Activated CD4-positive, alpha-beta T cell treated with anti-CD3 and anti-CD28 coated beads for 4 hours (primary cell): ENCODE measurements around the gene IZUMO1.
"Not testable (repeated sequence)": the region's sequence is repeated elsewhere in the genome, so short reads cannot be mapped to it uniquely, and the experiment has no call there.

Experiments
- DNase-seq, 2 donors: peaks; one replicate each; pipeline ENCODE4 v3.0.0-alpha.2; 2020

The IZUMO1 gene

GRCh38 chr19:48735031-48735615 lies 11.6 kb downstream of the IZUMO1 start:
- DNase-seq = no peak

- no peak for DNase-seq
Measured at GRCh38 chr19:48734625-48735024, 12.1 kb downstream of the IZUMO1 start.

GRCh38 chr19:48731452-48731851 lies 15.3 kb downstream of the IZUMO1 start:
- DNase-seq = no peak

- DNase-seq = no peak
Measured at GRCh38 chr19:48728911-48729664, 17.6 kb downstream of the IZUMO1 start.

- no peak for DNase-seq
Measured at GRCh38 chr19:48726556-48726955, 20.2 kb downstream of the IZUMO1 start.

- DNase-seq = no peak
Measured at GRCh38 chr19:48724796-48725753, 21.6 kb downstream of the IZUMO1 start.

GRCh38 chr19:48722196-48722708 lies 24.5 kb downstream of the IZUMO1 start:
- no peak for DNase-seq

- peak; percentile 85 to 88 for DNase-seq
Measured at GRCh38 chr19:48720613-48721296, 26.0 kb downstream of the IZUMO1 start.

- DNase-seq = no peak
Measured at GRCh38 chr19:48720251-48720612, 26.5 kb downstream of the IZUMO1 start.

- no peak for DNase-seq
Measured at GRCh38 chr19:48719263-48720171, 27.2 kb downstream of the IZUMO1 start, which contains the start of gene MAMSTR. Gene MAMSTR (minus strand): TSS chr19:48719725. CDS start chr19:48719031, 694 bp downstream.

GRCh38 chr19:48718711-48719231 lies 27.9 kb downstream of the IZUMO1 start:
- no peak for DNase-seq

GRCh38 chr19:48718106-48718505 lies 28.6 kb downstream of the IZUMO1 start:
- not testable (repeated sequence) for DNase-seq

GRCh38 chr19:48716562-48717291 lies 30.0 kb downstream of the IZUMO1 start:
- no peak for DNase-seq

GRCh38 chr19:48715681-48716171 lies 31.0 kb downstream of the IZUMO1 start:
- DNase-seq = no peak

GRCh38 chr19:48714759-48715675 lies 31.7 kb downstream of the IZUMO1 start:
- no peak for DNase-seq

GRCh38 chr19:48713864-48714755 lies 32.6 kb downstream of the IZUMO1 start:
- DNase-seq = peak; percentile 95 to 96

- no peak for DNase-seq
Measured at GRCh38 chr19:48713041-48713863, 33.5 kb downstream of the IZUMO1 start.
